OCI-M2 (cell line): ENCODE data around the gene PFDN5.
"Not testable (repeated sequence)": the region's sequence is repeated elsewhere in the genome, so short reads cannot be mapped to it uniquely, and the experiment has no call there.

Experiments
- DNase-seq: peaks from one replicate; lab custom pipeline; 2025; ENCODE audit not compliant: unreplicated experiment; lab: John Stamatoyannopoulos, UW

PFDN5 gene

GRCh38 chr12:53286448-53286847 is 8.9 kb upstream of the PFDN5 start:
- DNase-seq, result no peak

DNA sequence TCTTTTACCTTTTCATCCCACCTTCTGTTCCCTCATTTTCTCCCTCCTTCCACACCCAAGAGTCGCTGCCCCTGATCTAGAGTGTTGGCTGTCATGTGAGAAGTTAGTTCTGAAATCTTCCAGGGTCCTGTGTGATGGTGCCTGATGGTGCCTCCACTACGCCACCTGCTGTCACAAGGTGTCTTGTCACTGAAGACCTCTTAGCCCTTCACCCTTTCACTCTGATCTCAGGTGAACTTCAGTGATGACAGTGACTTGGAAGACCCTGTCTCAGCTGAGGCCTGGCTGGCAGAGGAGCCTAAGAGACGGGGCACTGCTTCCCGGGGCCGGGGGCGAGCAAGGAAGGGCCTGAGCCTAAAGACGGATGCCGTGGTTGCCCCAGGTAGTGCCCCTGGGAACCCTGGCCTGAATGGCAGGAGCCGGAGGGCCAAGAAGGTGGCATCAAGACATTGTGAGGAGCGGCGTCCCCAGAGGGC is 7.6 kb upstream of the PFDN5 start:
- no peak for DNase-seq

DNA sequence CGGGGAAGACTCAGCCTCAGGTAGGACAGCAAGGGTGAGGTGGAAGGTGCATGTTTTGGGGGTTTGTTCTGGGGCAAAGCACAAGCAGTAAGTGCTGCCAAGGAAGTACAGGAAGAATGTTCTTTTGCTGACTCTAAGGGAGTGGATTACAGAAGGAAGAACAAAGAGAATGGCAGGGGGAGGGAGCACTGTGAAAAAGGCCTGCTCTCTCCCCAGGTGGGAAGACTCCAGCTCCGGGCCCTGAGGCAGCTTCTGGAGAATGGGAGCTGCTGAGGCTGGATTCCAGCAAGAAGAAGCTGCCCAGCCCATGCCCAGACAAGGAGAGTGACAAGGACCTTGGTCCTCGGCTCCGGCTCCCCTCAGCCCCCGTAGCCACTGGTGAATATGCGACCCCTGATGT is 7.0 kb upstream of the PFDN5 start:
- no peak for DNase-seq

- no peak for DNase-seq
Measured at GRCh38 chr12:53289891-53290290, 5.5 kb upstream of the PFDN5 start.

DNA sequence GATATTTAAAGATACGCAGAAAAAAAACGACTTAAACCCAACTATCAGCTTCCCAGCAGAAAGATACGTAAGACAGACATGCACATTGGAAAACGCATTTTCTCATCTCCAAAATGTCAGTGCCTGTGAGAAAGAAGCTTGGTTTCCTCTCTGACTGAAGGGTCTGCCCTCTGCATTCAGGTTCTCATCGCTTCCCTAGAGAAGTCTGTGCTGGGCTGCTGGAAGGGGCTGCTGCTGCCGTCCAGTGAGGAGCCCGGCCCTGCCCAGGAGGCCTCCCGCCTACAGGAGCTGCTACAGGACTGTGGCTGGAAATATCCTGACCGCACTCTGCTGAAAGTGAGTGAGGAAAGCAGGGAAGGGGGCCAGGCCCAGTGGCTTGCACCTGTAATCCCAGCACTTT is 4.7 kb upstream of the PFDN5 start:
- DNase-seq, result no peak

- no peak for DNase-seq
Measured at GRCh38 chr12:53292426-53292825, 2.9 kb upstream of the PFDN5 start.

DNA sequence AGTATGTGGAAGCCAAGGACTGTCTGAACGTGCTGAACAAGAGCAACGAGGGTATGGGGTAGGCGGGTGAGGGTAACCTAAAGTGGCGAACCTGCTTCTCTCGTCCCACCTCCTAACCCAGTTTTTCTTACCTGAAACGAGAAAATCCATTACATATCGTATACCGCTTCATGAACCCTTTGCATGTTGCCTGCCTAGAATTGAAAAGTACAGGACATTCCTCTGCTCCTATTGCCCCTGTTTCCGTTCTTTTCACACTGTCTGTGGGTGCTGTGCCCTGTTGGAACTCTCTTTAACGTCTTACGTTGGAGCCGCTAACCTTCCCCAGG is 513 bp downstream of the PFDN5 start:
- no peak for DNase-seq

DNA sequence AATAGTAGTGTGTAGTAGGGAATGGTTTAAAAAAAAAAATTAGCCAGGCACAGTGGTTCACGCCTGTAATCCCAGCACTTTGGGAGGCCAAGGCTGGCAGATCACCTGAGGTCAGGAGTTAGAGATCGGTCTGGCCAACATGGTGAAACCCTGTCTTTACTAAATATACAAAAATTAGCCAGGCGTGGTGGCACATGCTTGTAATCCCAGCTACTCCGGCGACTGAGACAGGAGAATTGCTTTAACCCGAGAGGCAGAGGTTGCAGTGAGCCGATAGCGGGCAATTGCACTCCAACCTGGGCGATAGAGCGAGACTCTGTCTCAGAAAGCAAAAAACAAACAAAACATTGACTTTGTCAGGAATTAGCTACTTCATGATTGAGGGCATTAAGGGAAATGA is 1.8 kb downstream of the PFDN5 start:
- DNase-seq, result not testable (repeated sequence)

DNA sequence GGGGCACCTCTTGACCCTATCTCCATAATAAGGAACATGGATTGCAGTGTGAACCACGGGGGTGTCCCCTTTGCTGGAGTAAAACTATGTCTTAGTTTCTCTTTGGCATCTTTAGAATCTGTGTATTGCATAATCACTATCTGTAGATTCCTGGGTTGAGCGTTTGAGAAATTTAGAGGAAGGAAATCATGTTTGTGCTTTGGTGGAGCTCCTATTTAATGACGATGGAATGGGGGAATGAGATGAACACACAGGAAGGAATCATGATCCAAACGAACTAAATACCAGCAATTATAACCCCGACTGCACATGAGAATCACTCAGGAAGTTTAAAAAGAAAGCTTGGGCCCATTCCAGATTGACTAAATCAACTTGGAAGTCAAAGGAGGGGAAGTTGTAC is 2.8 kb downstream of the PFDN5 start:
- no peak for DNase-seq

DNA sequence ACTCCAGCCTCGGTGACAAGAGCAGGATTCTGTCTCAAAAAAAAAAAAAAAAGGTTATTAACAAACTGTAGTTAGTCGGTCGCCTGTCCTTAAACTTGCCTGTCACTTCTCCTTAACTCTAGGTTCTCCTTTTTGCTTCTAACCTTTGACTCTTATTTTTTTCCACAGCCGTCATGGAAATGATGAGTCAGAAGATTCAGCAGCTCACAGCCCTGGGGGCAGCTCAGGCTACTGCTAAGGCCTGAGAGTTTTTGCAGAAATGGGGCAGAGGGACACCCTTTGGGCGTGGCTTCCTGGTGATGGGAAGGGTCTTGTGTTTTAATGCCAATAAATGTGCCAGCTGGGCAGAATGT is 3.7 kb downstream of the PFDN5 start:
- no peak for DNase-seq

- peak; percentile 32 for DNase-seq
Measured at GRCh38 chr12:53299454-53300180, 4.3 kb downstream of the PFDN5 start, which contains the start of gene MYG1. TSS of gene MYG1 (plus strand) at chr12:53299695. CDS start at chr12:53299738, 43 bp downstream.

- no peak for DNase-seq
Measured at GRCh38 chr12:53300187-53300586, 4.8 kb downstream of the PFDN5 start.

DNA sequence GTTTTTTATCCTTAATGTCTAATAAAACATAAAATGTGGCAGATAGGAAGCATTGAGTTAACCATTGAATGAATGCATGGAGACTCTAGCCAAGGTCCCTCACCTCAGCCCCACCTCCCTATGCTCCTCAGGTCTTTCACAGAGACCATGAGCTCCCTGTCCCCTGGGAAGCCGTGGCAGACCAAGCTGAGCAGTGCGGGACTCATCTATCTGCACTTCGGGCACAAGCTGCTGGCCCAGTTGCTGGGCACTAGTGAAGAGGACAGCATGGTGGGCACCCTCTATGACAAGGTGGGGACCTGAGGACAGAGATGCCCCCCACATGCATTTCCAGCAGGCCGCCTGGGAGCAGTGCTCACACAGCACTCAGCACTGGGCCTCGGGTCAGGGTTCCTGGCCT is 7.6 kb downstream of the PFDN5 start:
- no peak for DNase-seq

DNA sequence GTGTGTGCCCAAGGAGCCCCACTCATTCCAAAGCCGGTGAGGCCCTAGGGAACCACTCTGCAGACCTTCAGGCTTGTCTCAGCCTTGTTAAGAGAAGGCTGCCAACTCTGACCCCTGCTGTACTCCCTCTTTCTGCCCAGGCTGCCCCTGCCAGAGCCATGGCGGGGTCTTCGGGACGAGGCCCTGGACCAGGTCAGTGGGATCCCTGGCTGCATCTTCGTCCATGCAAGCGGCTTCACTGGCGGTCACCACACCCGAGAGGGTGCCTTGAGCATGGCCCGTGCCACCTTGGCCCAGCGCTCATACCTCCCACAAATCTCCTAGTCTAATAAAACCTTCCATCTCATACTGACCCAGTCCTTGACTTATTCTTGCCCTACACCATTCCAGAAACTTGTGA is 11.5 kb downstream of the PFDN5 start:
- DNase-seq, result no peak

DNA sequence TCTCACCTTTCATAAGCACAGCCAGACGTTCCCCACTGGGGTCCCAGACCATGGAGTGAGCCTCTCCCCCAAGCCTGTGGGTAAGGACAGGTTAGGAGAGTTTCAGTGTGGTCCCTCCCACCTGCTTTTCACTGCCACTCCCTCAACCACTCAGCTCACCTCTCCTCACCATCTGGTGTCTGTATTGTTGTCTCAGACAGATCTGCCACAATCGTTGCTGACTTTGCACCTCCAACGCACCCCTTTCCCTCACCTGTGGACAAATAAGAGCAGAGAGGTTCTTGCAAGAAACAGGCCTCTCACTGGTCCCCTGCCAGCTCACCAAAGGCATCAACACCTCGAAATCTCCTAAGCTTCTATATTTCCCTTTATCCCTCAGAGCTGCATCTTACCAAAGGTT is 12.9 kb downstream of the PFDN5 start:
- DNase-seq, result no peak

GRCh38 chr12:53313996-53314395 is 18.7 kb downstream of the PFDN5 start:
- no peak for DNase-seq

DNA sequence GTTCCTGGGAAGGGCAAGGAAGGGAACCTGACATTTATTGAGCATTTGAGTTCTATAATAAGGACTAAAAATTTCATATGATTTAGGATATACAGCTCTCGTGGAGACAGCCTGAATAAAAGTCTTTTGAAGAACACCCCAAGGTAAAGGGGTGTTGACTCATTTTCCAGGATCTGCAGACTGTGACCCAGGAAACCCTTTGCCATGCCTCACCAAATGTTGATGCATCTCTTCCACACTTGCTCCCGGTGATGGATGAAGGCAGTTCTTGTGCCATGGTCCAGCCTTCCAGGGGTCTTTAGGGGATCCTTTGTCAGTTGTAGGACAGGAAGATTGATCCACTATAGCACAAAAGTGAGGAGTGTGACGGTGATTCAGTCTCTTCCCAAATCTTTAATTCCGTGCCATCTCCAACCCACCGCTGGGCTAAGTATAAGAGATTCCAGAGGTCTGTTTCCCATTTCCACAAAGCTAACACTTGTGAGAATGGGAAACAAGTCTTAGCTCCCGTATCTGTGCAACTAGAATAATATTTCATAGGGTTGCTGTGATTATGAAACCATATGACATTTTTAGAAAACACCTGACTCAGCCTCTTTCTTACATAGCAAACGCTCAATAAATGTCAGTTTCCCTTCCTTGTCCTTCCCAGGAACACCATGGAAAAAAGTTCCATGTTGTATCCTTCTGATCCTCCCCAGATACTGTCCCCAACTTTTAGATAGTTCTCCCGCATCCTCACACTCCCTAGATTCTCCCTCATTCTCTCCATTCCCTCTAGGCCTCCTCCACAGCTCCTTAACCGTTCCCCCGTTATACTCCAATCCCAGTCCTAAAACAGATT is 25.2 kb downstream of the PFDN5 start:
- DNase-seq, result no peak

- no peak for DNase-seq
Measured at GRCh38 chr12:53324113-53324778, 28.9 kb downstream of the PFDN5 start.

- peak; percentile 21 for DNase-seq
Measured at GRCh38 chr12:53324779-53325510, 29.6 kb downstream of the PFDN5 start.

GRCh38 chr12:53325511-53326061 is 30.2 kb downstream of the PFDN5 start:
- DNase-seq, result no peak
